ENCODE measurements around the gene HOXB2. TPM values are rescaled to one million over a fixed set of nuclear protein-coding genes. Genes with fewer than 3 reads are reported as not detected.
A peak's percentile ranks its signal among the peaks of the same experiment; 100 is the strongest.

The HOXB2 gene
- polyA plus RNA-seq, 2 of the 4 experiments (the other 2 are of a cell fraction), result 0.65 to 2.6 TPM

- DNase-seq (ENCODE audit: low read depth in 1 of 2, low spot score in 1 of 2), result no peak
- no peak for ATAC-seq
- Histone ChIP-seq H3K4me3 (no peak overlapping the region), H3K4me2 (no peak overlapping the region), H3K4me1 (peaks cover 31% of the 10 kb centered on the region), H3K9me3 (no peaks in the 10 kb centered on the region), H3K27ac (peak overlapping the region in 1 of 2 experiments; percentile 13; a peak in 2 of 6 replicates)
- 91% methylated on average over 13 of the region's 13 CpGs for WGBS (ENCODE audit: missing lambda C conversion rate)
- FAIRE-seq, result no peak
- ChIA-PET CTCF (interaction anchor here (1.0 to 1.5 kb wide), 3 partner anchors 66 to 299 kb away, joined by 3 to 7 read pairs (median 3); no protein-coding TSS in a partner anchor), POLR2A (no interaction called here)
- TF ChIP-seq, protein P1, sequence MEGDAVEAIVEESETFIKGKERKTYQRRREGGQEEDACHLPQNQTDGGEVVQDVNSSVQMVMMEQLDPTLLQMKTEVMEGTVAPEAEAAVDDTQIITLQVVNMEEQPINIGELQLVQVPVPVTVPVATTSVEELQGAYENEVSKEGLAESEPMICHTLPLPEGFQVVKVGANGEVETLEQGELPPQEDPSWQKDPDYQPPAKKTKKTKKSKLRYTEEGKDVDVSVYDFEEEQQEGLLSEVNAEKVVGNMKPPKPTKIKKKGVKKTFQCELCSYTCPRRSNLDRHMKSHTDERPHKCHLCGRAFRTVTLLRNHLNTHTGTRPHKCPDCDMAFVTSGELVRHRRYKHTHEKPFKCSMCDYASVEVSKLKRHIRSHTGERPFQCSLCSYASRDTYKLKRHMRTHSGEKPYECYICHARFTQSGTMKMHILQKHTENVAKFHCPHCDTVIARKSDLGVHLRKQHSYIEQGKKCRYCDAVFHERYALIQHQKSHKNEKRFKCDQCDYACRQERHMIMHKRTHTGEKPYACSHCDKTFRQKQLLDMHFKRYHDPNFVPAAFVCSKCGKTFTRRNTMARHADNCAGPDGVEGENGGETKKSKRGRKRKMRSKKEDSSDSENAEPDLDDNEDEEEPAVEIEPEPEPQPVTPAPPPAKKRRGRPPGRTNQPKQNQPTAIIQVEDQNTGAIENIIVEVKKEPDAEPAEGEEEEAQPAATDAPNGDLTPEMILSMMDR (IDR thresholded peaks at IDR 0.05), result no peak
- TF ChIP-seq, protein P2, sequence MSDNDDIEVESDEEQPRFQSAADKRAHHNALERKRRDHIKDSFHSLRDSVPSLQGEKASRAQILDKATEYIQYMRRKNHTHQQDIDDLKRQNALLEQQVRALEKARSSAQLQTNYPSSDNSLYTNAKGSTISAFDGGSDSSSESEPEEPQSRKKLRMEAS (IDR thresholded peaks at IDR 0.05), result no peak
- TF ChIP-seq, protein P3, sequence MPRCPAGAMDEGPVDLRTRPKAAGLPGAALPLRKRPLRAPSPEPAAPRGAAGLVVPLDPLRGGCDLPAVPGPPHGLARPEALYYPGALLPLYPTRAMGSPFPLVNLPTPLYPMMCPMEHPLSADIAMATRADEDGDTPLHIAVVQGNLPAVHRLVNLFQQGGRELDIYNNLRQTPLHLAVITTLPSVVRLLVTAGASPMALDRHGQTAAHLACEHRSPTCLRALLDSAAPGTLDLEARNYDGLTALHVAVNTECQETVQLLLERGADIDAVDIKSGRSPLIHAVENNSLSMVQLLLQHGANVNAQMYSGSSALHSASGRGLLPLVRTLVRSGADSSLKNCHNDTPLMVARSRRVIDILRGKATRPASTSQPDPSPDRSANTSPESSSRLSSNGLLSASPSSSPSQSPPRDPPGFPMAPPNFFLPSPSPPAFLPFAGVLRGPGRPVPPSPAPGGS (IDR thresholded peaks at IDR 0.05), result no peak
- no peak for TF ChIP-seq BHLHE40 (IDR thresholded peaks at IDR 0.05; ENCODE audit: low read depth, low read length)
- TF ChIP-seq SREBF2 (IDR thresholded peaks at IDR 0.05), result no peak
- no peak for TF ChIP-seq ZC3H11A (IDR thresholded peaks at IDR 0.05)
- TF ChIP-seq EHMT2 (IDR thresholded peaks at IDR 0.05; ENCODE audit: low read depth), result no peak
- no peak for TF ChIP-seq MAZ (IDR thresholded peaks at IDR 0.05; ENCODE audit: borderline replicate concordance, low read depth, low read length)
- no peak for TF ChIP-seq POLR2AphosphoS2 (conservative IDR thresholded peaks at IDR 0.05; ENCODE audit: low read length)
- TF ChIP-seq SMC3 (IDR thresholded peaks at IDR 0.05), result no peak
These were observed 13.3 kb upstream of the HOXB2 start for GRCh38 chr17:48558057-48558830.

DNA sequence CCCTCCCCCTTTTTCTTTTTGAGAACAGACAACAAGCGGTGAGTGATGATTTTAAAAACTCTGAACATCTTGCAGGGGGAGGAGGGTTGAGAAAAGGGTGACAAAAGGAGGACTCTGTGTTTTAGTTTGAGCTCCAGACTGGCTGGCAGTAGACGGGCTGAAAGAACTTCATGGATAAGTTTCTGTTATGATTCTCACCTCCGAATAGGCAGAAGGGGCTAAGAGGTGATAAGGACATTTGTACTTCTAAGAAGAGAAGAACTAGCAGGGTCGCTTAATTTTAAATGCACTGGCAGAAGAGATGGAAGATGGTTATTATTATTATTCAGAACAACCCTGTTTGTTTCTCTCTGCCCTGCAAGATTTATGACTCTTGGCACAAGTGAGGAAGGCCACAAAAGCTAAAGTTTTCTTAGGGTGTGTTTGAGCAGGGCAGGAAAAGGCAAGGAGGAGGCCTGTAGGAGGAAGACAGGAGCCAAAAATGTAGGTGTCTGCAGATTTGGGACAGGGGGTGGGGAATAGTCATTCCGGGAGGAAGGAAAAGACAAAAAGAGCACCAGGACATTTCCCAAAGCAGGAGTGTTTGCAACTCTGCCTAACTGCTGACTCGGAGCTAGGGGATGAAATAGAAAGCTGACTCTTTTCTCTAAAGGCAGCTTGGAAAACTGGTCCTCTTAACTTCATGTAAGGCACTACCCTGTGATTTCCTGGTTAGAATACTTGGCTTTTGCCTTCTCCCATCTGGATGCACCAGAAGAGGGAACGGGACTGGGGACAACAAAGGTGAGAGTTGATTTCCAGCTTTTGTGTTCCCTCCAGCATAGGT is 11.9 kb upstream of the HOXB2 start:
- peaks cover 37% of the 10 kb centered on the region for H3K4me1 ChIP-seq
- H3K9me3 ChIP-seq, result no peaks in the 10 kb centered on the region
- H3K4me3 ChIP-seq, result no peak overlapping the region
- DNase-seq (ENCODE audit: low read depth in 1 of 2, low spot score in 1 of 2), result no peak
- WGBS (ENCODE audit: missing lambda C conversion rate), result 56% methylated on average over 7 of the region's 7 CpGs
- POLR2A ChIA-PET, result interaction anchor here (0.7 to 1.9 kb wide), 2 partner anchors 69 to 455 kb away, joined by 3 to 5 read pairs; partner anchors contain the start of gene HOXB9
- CTCF ChIA-PET, result interaction anchor here (0.7 to 3.0 kb wide), 13 partner anchors 16 to 341 kb away, joined by 3 to 11 read pairs (median 3); partner anchors contain the start of gene HOXB5
- no peak for TF ChIP-seq POLR2AphosphoS2 (conservative IDR thresholded peaks at IDR 0.05; ENCODE audit: low read length)
- no peak for ATAC-seq
- no peak for FAIRE-seq
- peak overlapping the region; percentile 97 for H3K27ac ChIP-seq
- H3K4me2 ChIP-seq, result peak overlapping the region; percentile 89

- WGBS (ENCODE audit: missing lambda C conversion rate), result 51% methylated on average over 5 of the region's 5 CpGs
- H3K4me2 ChIP-seq, result peak overlapping the region; percentile 89
- TF ChIP-seq MAZ (IDR thresholded peaks at IDR 0.05; ENCODE audit: borderline replicate concordance, low read depth, low read length) (no peak), MAFK (IDR thresholded peaks at IDR 0.05; ENCODE audit: partially characterized antibody) (no peak), TP53 (CRISPR knock-in tag; IDR thresholded peaks at IDR 0.05) (no peak), HES2 (IDR thresholded peaks at IDR 0.05) (no peak), CBX2 (IDR thresholded peaks at IDR 0.05; ENCODE audit: borderline replicate concordance, low read depth) (no peak), JUN (IDR thresholded peaks at IDR 0.05) (no peak), KDM1A (IDR thresholded peaks at IDR 0.05; ENCODE audit: low read depth) (no peak)
- TF ChIP-seq, protein P3 (IDR thresholded peaks at IDR 0.05), result no peak
- ChIA-PET POLR2A (interaction anchor here (0.7 to 2.0 kb wide), 4 partner anchors 13 to 454 kb away, joined by 3 to 10 read pairs (median 4); partner anchors contain the start of gene HOXB9), CTCF (interaction anchor here (0.7 to 3.0 kb wide), 9 partner anchors 36 to 341 kb away, joined by 3 to 11 read pairs (median 4); partner anchors contain the start of gene HOXB5)
- peak overlapping the region; percentile 60 for H3K4me3 ChIP-seq
- DNase-seq (ENCODE audit: low read depth in 1 of 2, low spot score in 1 of 2), result no peak
- H3K4me1 ChIP-seq, result peaks cover 32% of the 10 kb centered on the region
- peak overlapping the region; percentile 97 for H3K27ac ChIP-seq
- H3K9me3 ChIP-seq, result no peaks in the 10 kb centered on the region
- no peak for FAIRE-seq
- ATAC-seq, result no peak
These were observed 11.3 kb upstream of the HOXB2 start for GRCh38 chr17:48556229-48556575.

All from A549 (cell line).